DND-41 (cell line): ENCODE measurements around the gene VOPP1.

Source experiments
- EZH2 ChIP-seq: IDR thresholded peaks from 3 replicates; pipeline ENCODE4 v1.6.1; 2012; ENCODE audit warnings: borderline replicate concordance, low read depth, mild to moderate bottlenecking, moderate library complexity, low read length, inconsistent platforms; ENCODE audit not compliant: severe bottlenecking
- TF ChIP-seq, protein P1 (sequence below): IDR thresholded peaks from 2 replicates; pipeline ENCODE4 v1.5.1; 2012; ENCODE audit warnings: borderline replicate concordance, low read length, moderate library complexity, mild to moderate bottlenecking; ENCODE audit not compliant: poor library complexity, severe bottlenecking; ENCODE audit errors: extremely low read depth

DNA sequence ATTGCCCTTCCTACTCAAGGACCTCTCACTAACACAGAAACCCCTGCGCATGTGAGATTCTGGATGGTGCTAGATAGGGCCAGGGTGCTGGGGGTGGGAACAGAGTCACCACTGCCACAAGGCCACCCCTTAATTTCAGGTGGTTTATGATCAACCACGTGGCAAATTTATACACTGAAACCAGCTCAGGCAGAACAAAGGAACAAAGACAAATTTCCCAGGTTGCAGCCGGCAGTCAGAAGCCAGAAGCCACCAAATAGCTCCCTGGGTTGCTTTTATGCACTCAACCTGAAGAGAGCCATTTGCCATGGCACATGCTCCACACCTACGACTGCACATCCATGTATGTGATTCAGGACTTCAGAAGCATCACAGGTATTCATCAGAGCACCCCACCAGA lies 2.5 kb downstream of the VOPP1 start:
- TF ChIP-seq, protein P1, sequence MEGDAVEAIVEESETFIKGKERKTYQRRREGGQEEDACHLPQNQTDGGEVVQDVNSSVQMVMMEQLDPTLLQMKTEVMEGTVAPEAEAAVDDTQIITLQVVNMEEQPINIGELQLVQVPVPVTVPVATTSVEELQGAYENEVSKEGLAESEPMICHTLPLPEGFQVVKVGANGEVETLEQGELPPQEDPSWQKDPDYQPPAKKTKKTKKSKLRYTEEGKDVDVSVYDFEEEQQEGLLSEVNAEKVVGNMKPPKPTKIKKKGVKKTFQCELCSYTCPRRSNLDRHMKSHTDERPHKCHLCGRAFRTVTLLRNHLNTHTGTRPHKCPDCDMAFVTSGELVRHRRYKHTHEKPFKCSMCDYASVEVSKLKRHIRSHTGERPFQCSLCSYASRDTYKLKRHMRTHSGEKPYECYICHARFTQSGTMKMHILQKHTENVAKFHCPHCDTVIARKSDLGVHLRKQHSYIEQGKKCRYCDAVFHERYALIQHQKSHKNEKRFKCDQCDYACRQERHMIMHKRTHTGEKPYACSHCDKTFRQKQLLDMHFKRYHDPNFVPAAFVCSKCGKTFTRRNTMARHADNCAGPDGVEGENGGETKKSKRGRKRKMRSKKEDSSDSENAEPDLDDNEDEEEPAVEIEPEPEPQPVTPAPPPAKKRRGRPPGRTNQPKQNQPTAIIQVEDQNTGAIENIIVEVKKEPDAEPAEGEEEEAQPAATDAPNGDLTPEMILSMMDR = no peak
- no peak for TF ChIP-seq EZH2
